GM12873 (cell line): ENCODE results near the gene RTRAF.

ENCODE experiments used
- TF ChIP-seq, protein P1 (sequence below): IDR thresholded peaks from 2 replicates; pipeline ENCODE4 v1.5.1; 2012; ENCODE audit warnings: low read depth, mild to moderate bottlenecking, moderate library complexity, low read length, control low read depth; ENCODE audit not compliant: insufficient read depth; ENCODE audit errors: missing control alignments

Gene RTRAF

DNA sequence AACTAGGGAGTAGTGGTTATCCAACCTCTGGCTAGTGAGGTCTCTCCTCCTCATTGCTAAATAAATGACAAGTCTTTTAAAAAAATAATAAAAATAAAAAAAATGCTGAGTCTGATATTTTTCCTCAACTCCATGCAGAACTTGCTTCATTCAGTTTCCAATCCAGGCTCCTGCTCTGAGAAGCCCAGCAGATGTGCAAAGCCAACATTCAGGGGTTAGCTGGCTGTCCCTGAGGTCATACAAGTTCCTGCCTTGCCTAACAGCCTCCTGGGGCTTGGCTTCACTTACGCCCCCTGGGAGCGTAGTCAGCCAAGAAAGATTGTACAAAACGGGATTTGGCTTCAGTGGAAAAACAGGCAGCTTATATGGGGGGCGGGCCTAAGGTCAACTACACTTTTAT is 23.3 kb downstream of the RTRAF start:
- TF ChIP-seq, protein P1, sequence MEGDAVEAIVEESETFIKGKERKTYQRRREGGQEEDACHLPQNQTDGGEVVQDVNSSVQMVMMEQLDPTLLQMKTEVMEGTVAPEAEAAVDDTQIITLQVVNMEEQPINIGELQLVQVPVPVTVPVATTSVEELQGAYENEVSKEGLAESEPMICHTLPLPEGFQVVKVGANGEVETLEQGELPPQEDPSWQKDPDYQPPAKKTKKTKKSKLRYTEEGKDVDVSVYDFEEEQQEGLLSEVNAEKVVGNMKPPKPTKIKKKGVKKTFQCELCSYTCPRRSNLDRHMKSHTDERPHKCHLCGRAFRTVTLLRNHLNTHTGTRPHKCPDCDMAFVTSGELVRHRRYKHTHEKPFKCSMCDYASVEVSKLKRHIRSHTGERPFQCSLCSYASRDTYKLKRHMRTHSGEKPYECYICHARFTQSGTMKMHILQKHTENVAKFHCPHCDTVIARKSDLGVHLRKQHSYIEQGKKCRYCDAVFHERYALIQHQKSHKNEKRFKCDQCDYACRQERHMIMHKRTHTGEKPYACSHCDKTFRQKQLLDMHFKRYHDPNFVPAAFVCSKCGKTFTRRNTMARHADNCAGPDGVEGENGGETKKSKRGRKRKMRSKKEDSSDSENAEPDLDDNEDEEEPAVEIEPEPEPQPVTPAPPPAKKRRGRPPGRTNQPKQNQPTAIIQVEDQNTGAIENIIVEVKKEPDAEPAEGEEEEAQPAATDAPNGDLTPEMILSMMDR, result no peak

DNA sequence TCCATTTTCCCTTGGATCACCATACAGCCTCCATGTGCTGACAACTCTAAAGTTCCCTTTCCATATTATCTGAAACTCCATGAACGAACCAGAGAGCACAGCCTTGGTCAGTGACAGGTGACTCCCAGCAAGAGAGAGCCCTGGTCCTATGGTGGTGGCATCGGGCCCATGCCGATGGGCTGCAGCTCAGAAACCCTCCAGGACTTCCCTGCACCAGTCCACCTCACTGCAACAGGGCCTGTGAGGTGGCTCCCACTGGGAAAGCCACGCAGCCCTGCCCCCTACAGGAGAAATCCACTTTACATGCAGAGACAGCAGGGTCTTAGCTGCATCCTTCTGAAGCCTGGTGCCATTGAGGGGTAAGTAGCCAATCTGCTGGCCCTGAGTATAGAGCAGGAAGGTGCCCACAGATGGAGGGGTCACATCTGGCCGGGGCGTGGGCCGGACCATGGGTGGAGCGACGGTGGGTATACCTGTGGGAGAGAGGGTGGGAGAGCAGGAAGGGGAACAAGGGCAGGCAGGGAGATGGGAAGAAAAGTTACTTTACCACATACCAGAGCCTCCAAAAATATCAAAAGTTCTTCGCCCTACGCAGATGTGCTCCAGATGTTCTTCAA is 24.7 kb downstream of the RTRAF start:
- TF ChIP-seq, protein P1, result peak; percentile 49

DNA sequence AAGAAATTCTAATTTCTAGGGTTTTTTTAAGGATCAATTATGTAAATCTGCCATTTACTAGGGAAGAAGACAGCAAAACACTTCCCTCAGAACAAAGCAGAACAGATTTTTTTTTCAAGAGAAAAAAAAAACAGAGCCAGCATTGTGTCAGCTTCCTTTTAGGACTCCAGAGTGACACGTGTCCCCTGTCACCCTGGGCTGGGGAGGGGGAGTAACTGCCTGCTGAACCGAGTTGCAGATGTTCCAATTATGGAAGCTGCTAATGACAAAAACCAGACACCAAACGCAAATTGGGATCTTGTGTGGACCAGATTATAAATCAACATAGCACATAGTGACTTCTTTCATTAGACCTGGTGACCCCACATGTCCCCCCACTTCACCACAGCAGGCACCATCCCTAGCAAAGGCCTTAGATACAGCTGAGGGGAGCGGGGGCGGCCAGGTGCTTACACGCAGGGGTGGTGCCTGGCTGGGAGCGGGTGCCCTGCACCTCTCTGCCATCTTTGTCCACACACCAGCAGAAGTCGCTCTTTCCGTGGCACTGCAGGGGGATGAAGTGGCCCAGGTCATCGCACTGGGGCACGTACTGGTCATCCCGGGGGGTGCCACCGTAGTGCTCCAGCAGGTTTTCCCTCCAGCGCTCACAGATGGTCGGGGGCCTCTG is 25.4 kb downstream of the RTRAF start:
- TF ChIP-seq, protein P1, result no peak

DNA sequence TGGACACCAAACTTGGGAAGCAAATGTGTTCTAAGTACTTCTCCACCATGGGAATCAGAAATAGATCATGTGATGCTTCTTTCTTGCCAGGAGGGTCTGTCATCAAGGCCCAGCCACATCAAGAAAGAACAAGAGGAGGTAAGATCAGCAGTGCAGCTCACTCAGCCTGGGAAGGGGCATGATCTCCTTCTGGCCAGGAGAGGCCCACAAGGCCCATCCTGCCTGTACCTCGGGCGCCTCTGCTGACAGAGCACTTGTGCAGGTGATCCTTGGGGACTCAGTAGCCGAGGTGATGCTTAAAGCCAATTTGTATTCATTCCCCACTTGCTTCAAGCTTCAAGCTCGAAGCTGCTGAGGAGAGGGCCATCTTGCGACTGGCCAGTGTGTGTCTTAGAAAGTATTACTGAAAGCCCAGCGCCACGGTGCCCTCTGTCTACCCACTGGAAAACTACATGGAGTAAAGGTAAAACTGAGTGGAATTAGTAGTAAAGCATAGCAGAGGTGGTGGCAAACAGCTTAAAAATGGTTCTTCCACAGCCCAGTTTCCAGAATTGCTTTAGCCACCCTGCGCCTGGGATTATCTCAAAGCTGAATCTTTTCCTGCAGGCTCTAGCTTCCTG is 26.2 kb downstream of the RTRAF start:
- TF ChIP-seq, protein P1, result peak; percentile 23

DNA sequence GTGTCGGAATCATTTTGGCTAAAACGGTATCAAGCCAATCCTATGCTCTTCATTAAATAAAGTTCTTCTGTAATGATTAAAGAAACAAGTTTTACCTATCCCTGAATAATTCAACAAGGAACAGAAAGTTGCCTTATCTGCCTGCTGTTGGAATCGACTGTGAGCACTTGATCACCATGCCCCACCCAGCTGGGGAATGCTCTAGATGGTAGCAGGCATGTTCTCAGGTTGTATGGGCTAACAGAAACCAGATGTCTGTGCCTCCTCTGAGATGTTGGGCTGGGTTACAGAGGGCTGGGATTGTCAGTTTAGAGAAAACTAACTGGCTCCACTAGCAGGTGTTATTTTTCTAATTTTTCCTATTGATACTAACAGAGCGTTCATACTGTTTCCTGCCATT is 28.9 kb downstream of the RTRAF start:
- TF ChIP-seq, protein P1, result no peak

DNA sequence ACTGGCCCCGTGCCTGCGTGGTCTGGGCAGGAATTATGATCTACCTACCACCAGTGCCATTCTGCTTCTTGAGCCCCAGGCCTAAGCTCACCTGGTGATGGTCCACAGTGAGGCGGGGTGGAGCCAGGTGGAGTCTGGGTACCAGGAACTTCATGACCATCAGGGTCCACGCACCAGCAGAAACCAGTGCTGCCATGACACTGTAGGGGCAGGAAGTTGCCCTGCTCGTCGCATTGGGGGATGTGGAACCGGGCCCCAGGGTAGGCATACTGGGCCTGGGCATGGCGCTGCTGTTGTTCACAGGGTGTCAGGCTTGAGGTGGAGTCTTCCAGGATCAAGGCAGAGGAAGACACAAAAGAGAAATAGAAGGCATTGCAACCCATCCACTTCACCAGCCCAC is 29.6 kb downstream of the RTRAF start:
- TF ChIP-seq, protein P1, result no peak

DNA sequence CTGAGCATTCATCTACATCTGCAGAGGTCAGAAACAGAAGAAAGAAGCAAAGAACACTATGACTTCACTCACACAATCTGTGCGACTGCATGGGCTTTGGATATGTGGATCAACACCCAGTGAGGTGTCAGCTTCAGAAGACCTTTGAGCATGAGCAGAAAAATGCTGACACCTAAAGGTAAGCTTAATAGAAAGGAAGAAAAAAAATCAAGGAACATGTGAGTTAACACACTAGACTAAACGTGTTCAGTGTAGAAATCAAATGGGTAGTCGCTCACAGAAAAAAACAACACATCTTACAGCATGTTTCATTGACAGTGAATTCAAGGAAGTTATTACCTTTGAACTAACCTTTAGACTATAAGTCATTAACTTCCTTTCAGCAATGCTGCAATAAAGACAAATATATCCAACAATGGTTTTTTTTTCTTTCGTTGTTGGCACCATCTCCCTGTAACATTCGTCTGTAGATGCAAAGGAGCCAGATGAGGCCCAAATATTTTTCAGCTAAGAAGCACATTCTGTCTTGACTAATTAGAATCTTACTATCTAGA is 30.9 kb downstream of the RTRAF start:
- TF ChIP-seq, protein P1, result no peak
